ENCODE results near the gene BRAT1.

Gene BRAT1

DNA sequence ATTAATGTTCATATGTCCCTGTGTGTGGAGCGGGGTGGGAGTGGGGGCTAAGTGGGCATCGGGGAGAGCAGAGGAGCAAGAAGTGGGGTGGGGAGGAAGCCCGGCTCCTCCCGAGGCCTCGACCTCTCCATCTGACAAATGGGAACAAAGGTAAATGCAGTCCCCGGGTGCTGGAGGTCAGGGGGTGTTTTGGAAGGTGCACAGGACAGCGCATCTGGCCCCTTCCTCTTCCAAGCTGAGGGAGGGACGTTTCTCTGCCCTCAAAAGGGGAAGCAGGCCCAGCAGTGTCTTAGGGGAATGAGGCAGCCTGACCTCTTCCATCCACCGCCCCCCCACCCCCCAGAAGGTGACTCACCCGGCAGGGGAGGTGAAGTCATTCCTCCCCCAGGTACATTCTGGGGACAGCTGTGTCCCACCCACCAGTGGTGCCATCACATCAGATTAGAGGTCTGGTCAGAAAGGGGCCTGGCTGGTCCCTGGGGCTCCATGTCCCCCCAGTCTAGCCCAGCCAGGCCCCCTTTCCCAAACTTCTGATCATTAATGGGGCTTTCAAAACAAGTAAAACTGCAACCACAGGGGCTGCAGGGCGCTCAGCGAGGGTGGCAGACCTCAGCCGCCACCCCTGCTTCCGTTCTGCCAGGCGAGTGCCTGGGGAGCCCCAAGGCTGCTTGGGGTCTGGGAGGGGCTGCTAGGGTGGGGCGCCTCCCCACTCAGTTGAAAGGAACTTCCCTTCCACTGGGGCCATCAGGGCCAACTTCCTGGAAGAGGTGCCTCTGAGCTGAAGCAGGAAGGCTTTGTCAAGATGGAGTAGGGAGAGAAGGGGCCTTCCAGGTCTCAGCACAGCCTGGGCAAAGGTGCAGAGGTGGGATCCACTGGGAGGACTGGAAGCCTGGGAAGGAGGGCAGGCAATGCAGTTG, 25.0 kb downstream of the BRAT1 start:
- H4K20me1 ChIP-seq (ENCODE audit: control insufficient read depth, insufficient read depth, low read depth, low read length) = no peaks in the 10 kb centered on the region
- no peaks in the 10 kb centered on the region for H3K36me3 ChIP-seq (ENCODE audit: control insufficient read depth, low read length)
- no peak overlapping the region for H3K4me3 ChIP-seq (ENCODE audit: low read length)
- peaks cover 9% of the 10 kb centered on the region for H3F3A ChIP-seq (ENCODE audit: control insufficient read depth, insufficient read depth)
- H3K79me2 ChIP-seq (ENCODE audit: control insufficient read depth, low read length) = no peaks in the 10 kb centered on the region
- TF ChIP-seq, protein P1, sequence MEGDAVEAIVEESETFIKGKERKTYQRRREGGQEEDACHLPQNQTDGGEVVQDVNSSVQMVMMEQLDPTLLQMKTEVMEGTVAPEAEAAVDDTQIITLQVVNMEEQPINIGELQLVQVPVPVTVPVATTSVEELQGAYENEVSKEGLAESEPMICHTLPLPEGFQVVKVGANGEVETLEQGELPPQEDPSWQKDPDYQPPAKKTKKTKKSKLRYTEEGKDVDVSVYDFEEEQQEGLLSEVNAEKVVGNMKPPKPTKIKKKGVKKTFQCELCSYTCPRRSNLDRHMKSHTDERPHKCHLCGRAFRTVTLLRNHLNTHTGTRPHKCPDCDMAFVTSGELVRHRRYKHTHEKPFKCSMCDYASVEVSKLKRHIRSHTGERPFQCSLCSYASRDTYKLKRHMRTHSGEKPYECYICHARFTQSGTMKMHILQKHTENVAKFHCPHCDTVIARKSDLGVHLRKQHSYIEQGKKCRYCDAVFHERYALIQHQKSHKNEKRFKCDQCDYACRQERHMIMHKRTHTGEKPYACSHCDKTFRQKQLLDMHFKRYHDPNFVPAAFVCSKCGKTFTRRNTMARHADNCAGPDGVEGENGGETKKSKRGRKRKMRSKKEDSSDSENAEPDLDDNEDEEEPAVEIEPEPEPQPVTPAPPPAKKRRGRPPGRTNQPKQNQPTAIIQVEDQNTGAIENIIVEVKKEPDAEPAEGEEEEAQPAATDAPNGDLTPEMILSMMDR (IDR thresholded peaks at IDR 0.05; ENCODE audit: low read depth, low read length, poor library complexity, severe bottlenecking) = no peak
- H3K27me3 ChIP-seq (ENCODE audit: control insufficient read depth, low read length) = peaks cover under 1% of the 10 kb centered on the region; the same call in 1 of the 2 replicates
- peaks cover 32% of the 10 kb centered on the region for H3K4me1 ChIP-seq (ENCODE audit: control insufficient read depth, low read length)
- H3K4me2 ChIP-seq (ENCODE audit: low read length) = peak overlapping the region; percentile 24
- no peak overlapping the region for H3K27ac ChIP-seq (ENCODE audit: low read depth, low read length)
- H3K9me3 ChIP-seq (ENCODE audit: control insufficient read depth, insufficient read depth, low read length) = no peaks in the 10 kb centered on the region
- H3K9me2 ChIP-seq (replicated peaks; ENCODE audit: control insufficient read depth, low read length) = no peaks in the 10 kb centered on the region

DNA sequence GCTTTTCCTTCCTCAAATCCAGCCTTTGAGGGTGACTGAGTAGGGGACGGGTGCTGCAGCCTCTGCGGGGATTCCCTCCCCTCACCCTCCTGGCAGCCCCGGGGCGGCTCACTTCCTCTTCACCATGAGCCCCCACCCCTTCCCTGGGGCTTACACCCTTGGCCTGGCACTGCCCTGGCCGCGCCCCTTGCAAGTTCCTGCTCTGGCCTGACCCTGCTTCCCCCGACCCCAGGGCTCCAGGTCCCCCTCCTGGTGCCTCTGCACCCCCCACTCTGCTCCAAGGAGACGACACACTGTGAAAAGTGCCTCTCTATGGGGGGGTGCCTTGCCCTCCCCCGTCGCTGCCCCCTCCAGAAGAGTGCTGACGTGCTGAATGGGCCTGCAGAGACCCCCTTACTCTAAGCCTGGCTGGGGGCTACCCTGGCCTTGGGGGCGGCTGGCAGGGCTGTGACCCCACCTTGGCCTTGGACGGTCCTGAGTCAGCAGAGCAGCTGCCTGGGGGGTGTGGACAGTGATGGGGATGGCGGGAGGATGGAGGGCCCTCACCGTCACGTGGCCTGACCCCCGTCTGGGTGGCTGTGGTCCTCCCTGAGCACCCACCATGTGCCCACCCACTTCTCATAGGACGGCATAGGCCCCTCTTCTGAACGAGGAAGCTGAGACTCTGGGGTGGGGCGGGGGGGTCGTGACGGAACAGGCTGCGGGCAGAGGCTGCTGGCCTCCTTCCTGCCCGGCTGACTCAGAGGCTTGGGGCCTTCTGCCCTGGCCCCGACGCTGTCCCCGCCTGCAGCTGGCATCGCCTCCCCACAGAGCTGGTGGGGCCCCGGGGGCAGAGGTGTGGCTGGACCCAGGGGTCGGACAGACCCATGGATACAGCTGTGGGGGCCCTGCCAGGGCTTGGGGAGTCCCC, 25.9 kb downstream of the BRAT1 start:
- Histone ChIP-seq H3K4me3 (ENCODE audit: low read length) (peak overlapping the region; percentile 36), H3K9me3 (ENCODE audit: control insufficient read depth, insufficient read depth, low read length) (no peaks in the 10 kb centered on the region), H3F3A (ENCODE audit: control insufficient read depth, insufficient read depth) (peaks cover 9% of the 10 kb centered on the region), H3K4me1 (ENCODE audit: control insufficient read depth, low read length) (peaks cover 36% of the 10 kb centered on the region), H3K27me3 (ENCODE audit: control insufficient read depth, low read length) (peaks cover 10% of the 10 kb centered on the region), H3K79me2 (ENCODE audit: control insufficient read depth, low read length) (no peaks in the 10 kb centered on the region), H3K4me2 (ENCODE audit: low read length) (peak overlapping the region; percentile 24), H3K9me2 (replicated peaks; ENCODE audit: control insufficient read depth, low read length) (no peaks in the 10 kb centered on the region), H3K36me3 (ENCODE audit: control insufficient read depth, low read length) (no peaks in the 10 kb centered on the region), H4K20me1 (ENCODE audit: control insufficient read depth, insufficient read depth, low read depth, low read length) (no peaks in the 10 kb centered on the region), H3K27ac (ENCODE audit: low read depth, low read length) (peak overlapping the region; percentile 10; the same call in 1 of the 2 replicates)
- TF ChIP-seq, protein P1 (IDR thresholded peaks at IDR 0.05; ENCODE audit: low read depth, low read length, poor library complexity, severe bottlenecking) = no peak
- no peak for TF ChIP-seq EZH2phosphoT487 (IDR thresholded peaks at IDR 0.05; ENCODE audit: borderline replicate concordance, low read length)

DNA sequence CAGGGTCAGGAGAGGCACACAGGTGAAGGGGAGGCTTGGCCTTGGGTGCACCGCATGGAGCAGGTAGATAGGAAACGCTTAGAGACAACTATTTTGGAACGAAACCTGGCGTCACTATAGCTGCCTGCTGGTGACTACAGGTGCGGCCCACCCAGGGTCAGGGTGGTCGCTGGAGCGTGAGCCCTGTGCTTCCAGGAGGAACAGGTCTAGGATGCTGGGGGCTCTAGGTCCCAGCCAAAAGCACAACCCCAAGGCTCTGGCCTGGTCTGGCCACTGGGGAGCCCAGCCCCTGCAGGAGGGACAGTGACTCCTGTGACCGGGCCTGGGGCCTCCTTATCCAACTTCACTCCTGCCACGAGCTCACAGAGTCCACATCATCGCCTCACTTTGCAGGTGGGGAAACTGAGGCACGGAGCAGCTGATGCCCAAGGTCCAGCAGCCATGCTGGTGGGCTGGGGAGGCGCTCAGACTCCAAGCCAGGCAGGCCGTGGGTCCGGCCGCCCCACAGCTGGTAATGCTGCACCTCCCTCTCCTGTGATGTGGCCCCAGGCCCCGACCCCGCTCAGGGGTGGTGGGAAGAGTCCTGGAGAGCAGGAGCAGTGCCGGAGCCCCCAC, 26.7 kb downstream of the BRAT1 start:
- no peaks in the 10 kb centered on the region for H4K20me1 ChIP-seq (ENCODE audit: control insufficient read depth, insufficient read depth, low read depth, low read length)
- H3K79me2 ChIP-seq (ENCODE audit: control insufficient read depth, low read length) = no peaks in the 10 kb centered on the region
- peaks cover 9% of the 10 kb centered on the region for H3F3A ChIP-seq (ENCODE audit: control insufficient read depth, insufficient read depth)
- H3K4me1 ChIP-seq (ENCODE audit: control insufficient read depth, low read length) = peaks cover 40% of the 10 kb centered on the region
- peak overlapping the region; percentile 24 for H3K4me2 ChIP-seq (ENCODE audit: low read length)
- H3K36me3 ChIP-seq (ENCODE audit: control insufficient read depth, low read length) = no peaks in the 10 kb centered on the region
- H3K27ac ChIP-seq (ENCODE audit: low read depth, low read length) = no peak overlapping the region
- TF ChIP-seq, protein P1 (IDR thresholded peaks at IDR 0.05; ENCODE audit: low read depth, low read length, poor library complexity, severe bottlenecking) = no peak
- no peak for TF ChIP-seq EZH2phosphoT487 (IDR thresholded peaks at IDR 0.05; ENCODE audit: borderline replicate concordance, low read length)
- H3K4me3 ChIP-seq (ENCODE audit: low read length) = no peak overlapping the region
- peaks cover 18% of the 10 kb centered on the region for H3K27me3 ChIP-seq (ENCODE audit: control insufficient read depth, low read length)
- H3K9me3 ChIP-seq (ENCODE audit: control insufficient read depth, insufficient read depth, low read length) = no peaks in the 10 kb centered on the region
- no peaks in the 10 kb centered on the region for H3K9me2 ChIP-seq (replicated peaks; ENCODE audit: control insufficient read depth, low read length)

Data from DOHH2 (cell line).